Stimulated activated CD8-positive, alpha-beta memory T cell treated with anti-CD3 and anti-CD28 coated beads, Interleukin-12 subunit alpha, Interleukin-12 subunit beta, amount 100 ng/mL, for 24 hours (primary cell): ENCODE data around the gene CGB8.
"Not testable (repeated sequence)": the region's sequence is repeated elsewhere in the genome, so short reads cannot be mapped to it uniquely, and the experiment has no call there.

Experiments
- DNase-seq: peaks from one replicate; pipeline ENCODE4 v3.0.0-alpha.2; 2020; ENCODE audit errors: extremely low read depth

The CGB8 gene

DNA sequence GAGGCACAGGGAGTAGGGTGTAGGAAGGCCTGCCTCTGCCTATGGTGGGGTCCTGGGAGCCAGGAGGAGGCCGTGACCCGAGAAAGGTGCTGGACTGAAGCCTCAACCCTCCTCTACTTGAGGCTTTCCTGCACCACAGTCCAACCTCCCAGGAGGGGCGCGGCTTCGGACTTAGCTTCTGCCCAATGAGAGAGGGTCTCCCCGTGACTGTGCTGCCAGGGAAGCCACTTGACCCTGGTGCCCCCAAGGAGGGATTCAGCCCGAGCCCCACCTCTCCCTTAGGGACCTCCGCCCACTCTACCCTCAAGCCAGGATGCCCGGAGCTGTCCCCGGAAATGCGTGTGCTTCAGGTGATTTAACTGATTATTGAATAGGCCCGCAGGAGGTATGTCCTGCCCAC is at the start of gene CGB8:
TSS of gene CGB8 (minus strand) at position 101 of the 400 bp plus-strand sequence. CDS start 372 bp downstream, outside the sequence.
- DNase-seq = not testable (repeated sequence)

DNA sequence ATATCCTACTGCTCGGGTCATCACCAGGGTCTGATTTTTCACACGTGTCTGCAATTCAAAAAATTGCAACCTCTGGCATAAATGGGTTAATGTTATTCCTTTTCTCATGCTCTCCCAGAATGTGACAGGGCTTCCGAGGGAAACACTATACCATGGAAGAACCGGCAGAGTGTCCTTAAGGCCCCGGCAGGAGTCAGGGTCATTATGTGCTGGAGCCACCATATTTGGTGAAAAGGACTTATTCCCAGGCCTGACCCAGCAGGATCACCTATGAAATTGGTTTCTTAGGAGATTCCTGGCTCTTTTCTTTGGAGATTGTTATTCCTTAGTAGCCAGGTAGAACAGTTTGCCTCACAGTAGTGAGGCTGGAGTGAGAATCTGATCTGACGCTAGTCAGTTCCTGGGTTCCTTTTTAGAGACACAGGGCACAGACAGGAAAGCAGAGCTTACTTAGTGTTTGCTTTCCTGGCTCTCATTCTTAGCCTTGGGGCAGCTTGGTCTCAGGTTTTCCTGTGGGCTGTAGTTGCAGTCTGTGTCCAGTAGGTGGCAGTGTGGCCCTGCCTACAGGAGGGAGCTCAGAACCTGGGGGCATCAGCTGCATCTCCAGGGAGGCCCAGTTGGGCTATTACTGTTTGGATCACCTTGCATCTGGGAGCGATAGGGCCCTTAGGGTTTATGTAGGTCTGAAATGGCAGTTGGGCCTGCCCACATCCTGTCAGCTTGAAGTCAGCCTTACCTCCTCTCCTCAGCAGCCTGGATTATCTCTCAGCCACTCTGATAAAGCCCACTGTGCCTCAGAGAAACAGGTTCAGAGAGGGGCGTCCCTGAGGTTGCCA is 48.8 kb upstream of the CGB8 start:
- no peak for DNase-seq

DNA sequence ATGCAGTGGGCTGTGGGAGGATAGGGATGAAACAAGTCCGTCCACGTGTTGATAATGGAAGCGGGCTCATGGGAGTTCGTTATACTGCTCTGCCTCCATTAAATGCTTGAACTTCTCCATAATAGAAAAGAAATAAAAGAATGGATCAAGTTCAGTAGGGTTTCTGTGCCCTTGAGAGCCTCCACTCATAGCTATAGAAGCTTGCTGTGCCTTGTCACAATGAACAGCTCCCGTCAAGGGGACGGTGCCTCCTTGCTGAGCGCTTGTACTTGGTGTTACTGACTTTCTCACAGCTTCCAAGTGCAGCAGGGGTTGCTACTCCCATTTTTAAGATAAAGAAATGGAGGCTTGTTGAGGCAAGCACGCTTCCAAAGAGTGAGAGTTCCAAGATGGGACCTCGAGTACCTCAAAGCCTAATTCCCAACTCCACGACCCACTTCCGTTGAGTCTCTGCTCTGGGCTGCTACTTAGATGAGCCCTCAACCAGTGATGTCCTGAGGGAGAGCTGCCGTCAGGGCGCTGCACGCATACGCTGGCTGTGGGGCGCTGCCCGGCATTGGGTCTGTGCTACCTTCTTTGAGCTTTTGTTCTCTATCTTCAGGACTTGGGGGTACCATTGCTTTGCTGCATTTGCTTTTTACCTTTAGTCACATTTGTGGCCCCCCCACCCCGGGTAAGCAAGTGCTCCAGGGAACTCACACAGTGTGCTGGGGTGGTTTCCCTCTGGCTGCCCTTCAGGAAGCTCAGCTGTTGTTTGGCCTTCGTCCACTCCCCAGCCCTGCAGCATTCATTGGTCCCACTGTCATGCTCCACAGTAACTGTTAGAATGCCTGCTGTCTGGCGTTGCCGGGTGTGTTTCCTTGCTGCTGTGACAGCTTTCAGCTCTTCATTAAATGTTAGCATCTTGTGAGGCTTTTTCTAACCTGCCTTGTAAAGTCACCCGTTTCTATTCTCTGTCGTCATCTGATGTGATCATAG is 45.9 kb upstream of the CGB8 start:
- no peak for DNase-seq

DNA sequence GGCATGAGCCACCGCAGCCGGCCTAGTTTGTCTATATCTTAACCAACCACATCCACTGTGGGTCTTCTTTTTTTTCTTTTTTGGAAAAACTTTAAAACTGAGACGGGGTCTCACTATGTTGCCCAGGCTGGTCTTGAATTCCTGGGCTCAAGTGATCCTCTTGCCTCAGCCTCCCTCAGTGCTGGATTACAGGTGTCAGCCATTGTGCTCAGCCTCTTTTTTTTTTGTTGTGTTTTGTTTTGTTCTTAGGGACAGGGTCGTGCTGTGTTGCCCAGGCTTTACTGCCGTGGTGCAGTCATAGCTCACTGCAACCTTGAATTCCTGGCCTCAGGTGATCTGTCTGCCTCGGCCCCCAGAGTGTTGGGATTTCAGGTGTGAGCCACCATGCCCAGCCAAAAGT is 43.8 kb upstream of the CGB8 start:
- no peak for DNase-seq

DNA sequence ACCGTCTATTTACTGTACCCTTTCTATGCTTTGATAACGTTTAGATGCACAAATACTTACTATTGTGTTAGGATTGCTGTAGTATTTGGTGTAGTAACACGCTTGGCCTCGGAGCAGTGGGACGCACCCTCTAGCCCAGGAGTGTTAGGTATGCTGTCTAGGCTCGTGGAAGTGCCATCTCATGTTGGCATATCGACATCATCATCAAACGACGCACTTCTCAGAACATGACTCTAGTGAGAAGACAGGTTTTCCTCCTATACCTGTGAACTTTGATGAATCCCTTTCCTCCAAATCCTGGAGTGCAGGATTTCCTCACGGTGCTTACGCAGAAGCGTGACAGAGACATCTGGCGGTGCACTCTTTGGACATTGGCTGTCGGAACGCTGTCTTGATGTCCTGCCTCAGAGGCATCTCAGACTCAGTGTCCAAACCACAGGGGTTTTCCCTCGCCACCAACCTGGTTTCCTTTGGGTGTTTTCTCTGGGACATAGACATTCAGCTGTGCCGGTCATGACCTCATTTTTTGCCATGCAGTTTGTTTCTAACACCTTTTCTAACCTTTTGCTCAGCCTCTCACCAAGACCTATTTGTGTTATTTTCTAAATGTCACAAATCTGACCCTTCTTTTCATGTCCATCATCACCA is 42.6 kb upstream of the CGB8 start:
- DNase-seq = no peak

DNA sequence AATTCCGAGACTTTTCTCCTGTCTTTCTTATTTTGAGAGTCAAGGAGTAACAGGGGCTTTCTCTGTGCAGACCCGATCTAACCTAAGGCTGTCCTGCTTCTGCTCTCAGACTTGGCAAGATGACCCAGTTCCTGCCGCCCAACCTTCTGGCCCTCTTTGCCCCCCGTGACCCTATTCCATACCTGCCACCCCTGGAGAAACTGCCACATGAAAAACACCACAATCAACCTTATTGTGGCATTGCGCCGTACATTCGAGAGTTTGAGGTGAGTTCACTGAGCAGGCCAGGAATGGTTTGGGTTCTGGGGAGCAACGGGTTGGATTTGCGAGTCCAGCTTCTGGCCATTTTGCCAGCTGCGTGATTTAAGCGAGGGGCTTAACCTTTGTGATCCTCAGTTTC is 37.4 kb upstream of the CGB8 start:
- no peak for DNase-seq

DNA sequence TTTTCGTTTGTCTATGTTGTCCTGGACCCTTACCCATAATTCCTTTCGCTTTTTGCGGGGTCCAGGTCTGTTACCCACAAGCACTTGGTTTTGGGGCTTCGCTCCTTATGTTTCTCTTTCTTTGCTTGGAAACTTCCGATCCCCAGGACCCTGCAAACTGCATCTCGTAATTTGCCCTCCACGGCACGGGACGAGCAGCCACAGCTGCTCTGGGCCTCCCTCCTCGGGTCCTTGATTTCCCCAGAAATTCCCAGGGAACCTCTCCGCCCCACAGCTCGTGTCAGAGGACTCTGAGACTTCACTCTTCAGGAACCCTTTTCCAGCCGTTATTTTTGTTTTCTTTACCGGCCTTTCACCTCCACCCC is 36.9 kb upstream of the CGB8 start:
- DNase-seq = no peak

DNA sequence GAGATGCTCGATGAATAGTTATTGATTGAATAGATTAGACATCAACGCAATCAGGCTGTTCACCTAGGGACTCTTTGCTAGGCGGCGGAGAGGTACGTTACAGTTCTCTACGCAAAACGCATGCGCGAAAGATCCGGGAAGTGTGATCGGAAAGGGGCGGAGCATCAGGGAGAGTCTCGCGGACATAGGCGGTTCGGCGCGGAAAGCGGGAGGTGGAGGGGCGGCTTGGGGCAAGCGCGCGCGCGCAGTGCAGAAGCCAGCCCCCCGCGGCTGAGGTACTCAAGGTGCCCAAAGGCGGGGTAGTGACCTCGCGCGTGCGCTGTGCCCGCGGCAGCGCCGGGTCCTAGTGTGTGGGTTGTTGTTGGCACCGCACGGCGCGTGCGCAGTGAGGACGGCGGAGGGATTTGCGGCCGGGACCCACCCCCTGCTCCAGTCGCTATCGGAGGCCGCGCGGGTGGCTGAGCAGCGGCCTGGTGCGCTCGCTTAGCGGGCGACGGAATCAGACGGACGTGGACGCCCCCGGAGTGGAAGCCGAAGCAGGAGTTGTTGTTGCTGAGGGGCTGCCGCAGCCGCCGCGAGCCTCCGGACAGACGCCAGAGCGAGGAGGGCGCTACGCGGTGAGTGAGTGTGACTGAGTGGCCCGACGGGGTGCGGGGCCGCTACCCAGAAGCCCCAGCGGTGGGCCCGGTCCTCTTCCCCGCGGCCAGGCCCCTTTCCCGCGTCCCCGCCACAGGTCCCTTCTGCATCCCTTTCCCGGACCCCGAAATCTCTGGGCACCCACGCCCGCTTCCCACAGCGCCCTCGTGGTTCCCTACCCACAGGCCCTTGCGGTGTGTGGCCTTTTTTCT is 36.3 kb upstream of the CGB8 start, which contains the start of gene SNRNP70:
TSS of gene SNRNP70 (plus strand) at position 432 of the 848 bp plus-strand sequence. CDS start 964 bp downstream, outside the sequence.
- DNase-seq = peak; percentile 98

DNA sequence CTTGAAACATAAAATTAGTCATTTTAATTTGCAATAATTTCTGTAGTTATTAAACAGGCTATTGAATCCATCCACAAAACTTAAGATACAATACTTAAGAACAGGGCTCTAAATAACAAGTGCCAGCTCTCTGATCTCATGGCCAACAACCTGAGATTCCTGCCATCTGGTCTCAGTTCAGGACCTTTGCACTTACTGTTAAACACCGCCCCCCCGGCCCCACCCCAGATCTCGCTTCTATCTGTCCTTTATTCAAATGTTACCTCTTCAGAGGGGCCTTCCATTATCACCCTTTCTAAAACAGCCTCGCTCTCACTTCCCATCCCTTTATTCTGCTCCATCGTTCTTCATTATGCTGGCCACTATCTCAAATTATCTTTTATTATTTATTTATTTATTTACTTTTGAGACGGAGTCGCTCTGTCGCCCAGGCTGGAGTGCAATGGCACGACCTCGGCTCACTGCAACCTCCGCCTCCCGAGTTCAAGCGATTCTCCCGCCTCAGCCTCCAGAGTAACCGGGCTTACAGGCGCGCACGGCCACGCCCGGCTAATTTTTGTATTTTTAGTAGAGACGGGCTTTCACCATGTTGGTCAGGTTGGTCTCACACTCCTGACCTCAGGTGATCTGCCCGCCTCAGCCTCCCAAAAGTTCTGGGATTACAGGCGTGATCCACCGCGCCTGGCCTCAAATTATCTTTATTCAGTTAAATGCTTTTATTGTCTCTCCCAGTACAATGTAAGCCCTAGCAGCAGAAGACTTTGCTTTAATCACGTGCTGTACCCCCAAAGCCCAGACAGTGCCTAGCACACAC is 35.5 kb upstream of the CGB8 start:
- no peak for DNase-seq

DNA sequence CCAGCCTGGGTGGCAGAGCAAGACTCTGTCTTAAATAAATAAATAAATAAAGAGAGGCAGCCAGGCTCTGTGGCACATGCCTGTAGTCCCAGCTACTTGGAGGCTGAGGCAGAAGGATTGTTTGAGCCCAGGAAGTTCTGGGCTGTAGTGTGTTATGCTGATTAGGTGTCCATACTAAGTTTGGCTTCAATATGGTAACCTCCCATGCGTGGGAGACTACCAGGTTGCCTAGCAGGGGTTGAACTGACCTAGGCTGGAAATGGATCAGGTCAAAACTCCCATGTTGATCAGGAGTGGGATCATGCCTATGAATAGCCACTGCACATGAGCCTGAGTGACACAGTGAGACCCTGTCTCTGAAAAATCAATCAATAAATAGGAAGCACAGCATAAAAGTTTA is 32.4 kb upstream of the CGB8 start:
- DNase-seq = no peak

DNA sequence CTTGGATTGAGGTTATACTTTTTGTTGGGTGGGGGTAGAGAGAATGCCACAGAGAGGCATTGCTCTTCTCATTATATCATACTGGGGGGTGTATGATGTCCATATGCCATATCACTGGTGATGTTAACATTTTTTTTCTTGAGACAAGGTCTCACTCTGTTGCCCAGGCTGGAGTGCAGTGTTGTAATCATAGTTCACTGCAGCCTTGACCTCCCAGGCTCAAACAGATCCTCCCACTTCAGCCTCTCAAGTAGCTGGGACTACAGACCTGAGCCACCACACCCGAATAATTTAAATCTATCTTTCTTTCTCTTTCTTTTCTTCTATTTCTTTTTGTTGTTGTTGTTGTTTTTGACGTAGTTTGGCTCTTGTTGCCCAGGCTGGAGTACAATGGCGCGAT is 31.5 kb upstream of the CGB8 start:
- no peak for DNase-seq

DNA sequence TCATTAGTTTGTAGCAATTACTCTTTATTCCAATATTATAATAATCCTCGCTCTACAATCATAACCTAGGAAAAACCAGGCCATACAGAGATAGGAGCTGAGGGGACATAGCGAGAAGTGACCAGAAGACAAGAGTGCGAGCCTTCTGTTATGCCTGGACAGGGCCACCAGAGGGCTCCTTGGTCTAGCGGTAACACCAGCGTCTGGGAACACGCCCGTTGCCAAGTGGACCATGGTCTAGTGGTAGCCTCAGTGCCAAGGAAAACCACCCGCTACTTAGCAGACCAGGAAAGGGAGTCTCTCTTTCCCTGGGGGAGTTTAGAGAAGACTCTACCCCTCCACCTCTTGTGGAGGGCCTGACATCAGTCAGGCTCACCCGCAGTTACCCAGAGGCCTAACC is 26.0 kb upstream of the CGB8 start:
- not testable (repeated sequence) for DNase-seq

DNA sequence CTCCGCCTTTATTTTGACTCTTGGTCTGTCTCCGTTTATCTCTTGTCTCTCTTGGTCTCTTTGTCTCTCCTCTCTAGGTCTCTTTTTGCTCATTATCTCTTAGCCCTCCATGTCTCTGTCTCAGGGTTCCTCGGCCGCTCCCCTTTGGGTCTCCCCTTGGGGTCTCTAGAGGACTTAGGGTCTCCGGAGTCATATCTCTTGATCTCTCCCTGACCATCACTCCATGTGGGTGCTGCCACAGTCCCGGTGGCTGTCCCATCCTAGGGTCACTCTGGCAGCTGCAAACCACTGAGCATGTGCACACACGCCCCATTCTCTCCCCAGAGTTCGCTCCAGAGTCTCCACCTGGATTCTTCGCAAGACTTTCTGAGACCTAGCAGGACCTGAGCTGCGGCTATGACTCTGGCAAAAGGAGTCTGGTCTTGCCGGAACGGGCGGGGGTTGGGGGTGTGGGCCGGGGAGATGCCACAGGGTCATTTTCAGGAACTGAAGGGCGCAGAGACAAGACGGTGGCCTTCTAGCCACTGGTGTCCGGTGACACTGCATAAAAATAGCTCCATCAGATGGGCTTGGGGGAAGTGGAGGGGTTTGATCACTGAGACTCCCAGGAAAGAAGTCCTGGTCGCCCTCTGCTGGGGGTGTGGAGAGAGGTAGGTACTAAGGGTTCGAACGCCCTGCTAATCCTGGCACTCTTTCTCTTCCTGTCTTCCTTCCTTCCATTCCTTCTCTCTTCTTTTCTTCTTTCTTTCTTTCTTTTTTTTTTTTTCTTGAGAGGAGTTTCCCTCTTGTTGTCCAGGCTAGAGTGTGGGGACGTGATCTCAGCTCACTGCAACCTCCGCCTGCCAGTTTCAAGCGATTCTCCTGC is 24.8 kb upstream of the CGB8 start:
- DNase-seq = no peak

DNA sequence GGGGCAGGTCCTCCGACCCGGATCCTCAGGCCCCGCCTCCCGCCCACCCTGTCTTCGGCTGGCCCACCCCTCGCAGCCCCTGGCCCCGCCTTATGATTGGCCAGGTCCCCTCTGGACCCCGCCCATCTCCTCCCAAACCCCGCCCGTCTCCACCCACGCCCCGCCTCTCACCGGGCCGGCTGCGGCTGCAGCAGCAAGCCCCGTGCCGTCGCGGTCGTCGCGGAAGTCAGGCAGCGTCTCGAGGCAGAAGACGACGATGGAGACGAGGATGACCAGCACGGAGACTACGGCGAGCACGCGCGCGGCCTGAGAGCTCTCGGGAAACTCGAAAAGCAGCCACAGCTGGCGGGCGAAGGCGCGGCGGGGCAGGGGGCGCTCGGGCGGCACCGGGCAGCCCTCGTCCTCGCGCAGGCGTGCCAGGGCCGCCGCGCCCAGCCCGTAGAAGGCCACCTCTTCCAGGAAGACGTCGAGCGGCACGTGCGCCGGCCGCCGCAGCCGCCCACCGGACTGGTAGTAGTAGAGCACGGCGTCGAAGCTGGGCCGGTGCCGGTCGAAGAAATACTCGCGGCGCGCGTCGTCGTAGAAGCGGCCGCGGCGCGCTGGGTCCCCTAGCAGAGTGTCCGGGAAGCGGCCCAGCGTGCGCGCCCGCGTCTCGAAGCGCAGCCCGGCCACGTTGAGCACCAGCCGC is 23.1 kb upstream of the CGB8 start:
- no peak for DNase-seq

DNA sequence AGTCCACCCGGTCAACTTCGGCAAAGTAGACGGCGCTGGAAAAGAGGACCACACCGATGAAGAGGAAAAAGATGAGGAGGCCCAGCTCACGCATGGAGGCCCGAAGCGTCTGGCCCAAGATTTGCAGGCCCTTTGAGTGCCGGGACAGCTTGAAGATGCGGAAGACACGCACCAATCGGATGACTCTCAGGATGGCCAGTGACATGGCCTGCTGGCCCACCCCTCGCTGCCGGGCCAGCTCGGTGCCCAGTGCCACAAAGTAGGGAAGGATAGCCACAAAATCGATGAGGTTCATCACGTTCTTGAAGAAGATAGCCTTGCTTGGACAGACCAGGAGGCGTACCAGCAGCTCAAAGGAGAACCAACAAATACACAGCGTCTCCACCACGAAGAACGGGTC is 21.5 kb upstream of the CGB8 start:
- no peak for DNase-seq

DNA sequence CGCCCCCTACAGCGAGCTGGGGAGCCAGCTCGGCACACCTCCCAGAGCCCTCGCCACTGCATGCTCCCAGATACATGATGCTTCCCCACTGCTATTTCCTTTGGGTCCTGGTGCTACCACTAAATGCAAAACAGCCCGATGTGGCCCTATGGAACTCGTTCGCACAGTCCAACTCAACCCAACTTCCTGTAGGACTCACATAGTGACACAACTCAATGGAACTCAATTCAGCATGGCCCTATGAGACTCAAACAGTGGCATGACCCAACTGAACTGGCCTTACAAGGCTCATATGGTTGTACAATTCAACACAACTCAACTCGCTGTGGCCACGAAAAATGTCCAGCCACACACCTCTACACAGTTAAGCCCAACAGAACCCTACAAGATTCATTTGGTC is 20.1 kb upstream of the CGB8 start:
- DNase-seq = no peak

DNA sequence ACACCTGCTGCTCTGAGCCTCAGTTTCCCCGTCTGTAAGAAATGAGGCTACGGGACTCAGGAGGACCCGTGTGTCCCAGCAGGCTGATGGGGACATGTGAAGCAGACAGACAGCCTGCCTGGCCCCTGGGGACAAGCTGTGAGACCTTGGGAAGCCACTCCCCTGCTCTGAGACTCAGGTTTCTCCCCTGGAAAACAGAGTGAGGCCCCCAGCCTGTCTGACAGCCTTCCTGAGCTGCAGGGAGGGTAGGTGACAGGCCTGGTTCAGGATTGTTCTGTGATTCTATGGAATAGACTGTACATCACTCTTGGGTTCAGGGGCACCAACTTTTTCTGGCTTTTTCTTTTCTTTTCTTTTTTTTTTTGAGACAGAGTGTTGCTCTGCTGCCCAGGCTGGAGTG is 18.6 kb upstream of the CGB8 start:
- no peak for DNase-seq

DNA sequence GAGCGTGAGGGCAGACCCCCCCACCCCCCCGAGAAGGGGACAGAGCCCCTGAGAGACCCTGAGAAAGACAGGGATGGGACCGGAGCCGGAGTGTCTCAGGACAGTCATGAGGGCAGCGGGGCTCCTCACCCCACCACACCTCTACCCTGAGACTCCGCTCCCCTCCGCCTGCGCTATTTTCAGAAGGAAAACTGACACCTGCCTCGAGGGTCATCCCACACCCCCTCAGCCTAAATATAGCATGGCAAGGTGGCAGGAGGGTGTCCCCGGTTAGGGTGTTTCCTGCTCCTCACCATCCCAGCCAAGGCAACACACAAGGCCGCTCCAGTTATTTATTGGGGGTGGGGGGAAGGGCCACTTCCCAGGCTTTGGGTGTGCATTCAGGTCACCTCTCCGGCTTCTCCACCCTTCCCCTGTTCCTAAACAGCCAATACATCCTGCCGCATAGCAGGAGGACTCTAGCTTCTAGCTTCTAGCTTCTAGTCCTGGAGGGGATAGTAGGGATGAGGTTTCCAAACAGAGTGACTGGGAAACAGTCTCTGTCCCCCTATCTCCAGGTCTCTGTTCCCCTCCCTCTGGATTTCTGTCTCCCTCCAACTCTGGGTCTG is 17.1 kb upstream of the CGB8 start:
- no peak for DNase-seq
